Activated naive CD4-positive, alpha-beta T cell treated with anti-CD3 and anti-CD28 coated beads, Interleukin-2, amount 10 ng/mL, durations not matched to agents 7 days and 5 days (primary cell): Measurements from ENCODE around the gene RARRES2.

Source experiments
- CTCF ChIA-PET: fragments of 350-600 bp; sonication (Branson Sonifier 250); formaldehyde crosslinking; loops from one replicate; lab custom pipeline; 2021; ENCODE audit warnings: antibody characterized with exemption; lab: Charles Lee
- DNase-seq: peaks from one replicate; pipeline ENCODE4 v3.0.0-alpha.2; 2020
- H3K27ac Mint-ChIP-seq: one replicate; pipeline ENCODE4 v1.8.0; 2021; ENCODE audit warnings: mild to moderate bottlenecking, moderate library complexity, mixed read lengths
- H3K27me3 Mint-ChIP-seq: one replicate; pipeline ENCODE4 v1.8.0; 2021; ENCODE audit warnings: mild to moderate bottlenecking, mixed read lengths
- H3K36me3 Mint-ChIP-seq: one replicate; pipeline ENCODE4 v1.8.0; 2021; ENCODE audit warnings: mixed read lengths
- H3K4me1 Mint-ChIP-seq: one replicate; pipeline ENCODE4 v1.8.0; 2021; ENCODE audit warnings: mixed read lengths
- H3K4me3 Mint-ChIP-seq: one replicate; pipeline ENCODE4 v1.8.0; 2021; ENCODE audit warnings: mild to moderate bottlenecking, moderate library complexity, mixed read lengths
- H3K9me3 Mint-ChIP-seq: one replicate; pipeline ENCODE4 v1.8.0; 2021; ENCODE audit warnings: mixed read lengths

Gene RARRES2

GRCh38 chr7:150346922-150347321, 5.5 kb upstream of the RARRES2 start:
- Mint-ChIP-seq H3K27me3 (peaks cover 60% of the 10 kb centered on the region), H3K4me1 (no peaks in the 10 kb centered on the region), H3K9me3 (peaks cover 2% of the 10 kb centered on the region), H3K4me3 (no peak overlapping the region), H3K27ac (no peak overlapping the region), H3K36me3 (no peaks in the 10 kb centered on the region)
- no peak for DNase-seq
- CTCF ChIA-PET = no interaction called here

- Mint-ChIP-seq H3K4me1 (no peaks in the 10 kb centered on the region), H3K36me3 (no peaks in the 10 kb centered on the region), H3K27me3 (peaks cover 70% of the 10 kb centered on the region), H3K4me3 (no peak overlapping the region), H3K27ac (no peak overlapping the region), H3K9me3 (peaks cover 2% of the 10 kb centered on the region)
- CTCF ChIA-PET = no interaction called here
- no peak for DNase-seq
Observed at GRCh38 chr7:150345012-150345411, 3.6 kb upstream of the RARRES2 start.

- CTCF ChIA-PET = no interaction called here
- peaks cover 76% of the 10 kb centered on the region for H3K27me3 Mint-ChIP-seq
- H3K4me1 Mint-ChIP-seq = no peaks in the 10 kb centered on the region
- H3K27ac Mint-ChIP-seq = no peak overlapping the region
- no peak overlapping the region for H3K4me3 Mint-ChIP-seq
- H3K36me3 Mint-ChIP-seq = no peaks in the 10 kb centered on the region
- peaks cover 2% of the 10 kb centered on the region for H3K9me3 Mint-ChIP-seq
- DNase-seq = no peak
Observed at GRCh38 chr7:150344299-150344698, 2.9 kb upstream of the RARRES2 start.

- Mint-ChIP-seq H3K4me3 (no peak overlapping the region), H3K27ac (peak overlapping the region; percentile 39), H3K36me3 (no peaks in the 10 kb centered on the region), H3K9me3 (peaks cover 2% of the 10 kb centered on the region), H3K27me3 (peaks cover 82% of the 10 kb centered on the region), H3K4me1 (no peaks in the 10 kb centered on the region)
- CTCF ChIA-PET = no interaction called here
- DNase-seq = no peak
Observed at GRCh38 chr7:150343225-150343624, 1.8 kb upstream of the RARRES2 start.

- Mint-ChIP-seq H3K36me3 (peaks cover 3% of the 10 kb centered on the region), H3K9me3 (peaks cover 2% of the 10 kb centered on the region), H3K27me3 (peaks cover 75% of the 10 kb centered on the region), H3K4me1 (no peaks in the 10 kb centered on the region), H3K4me3 (no peak overlapping the region), H3K27ac (no peak overlapping the region)
- CTCF ChIA-PET = no interaction called here
- no peak for DNase-seq
Observed at GRCh38 chr7:150342121-150342408, 636 bp upstream of the RARRES2 start.

- no peaks in the 10 kb centered on the region for H3K4me1 Mint-ChIP-seq
- no peak overlapping the region for H3K27ac Mint-ChIP-seq
- H3K36me3 Mint-ChIP-seq = peaks cover 3% of the 10 kb centered on the region
- no peak for DNase-seq
- no peak overlapping the region for H3K4me3 Mint-ChIP-seq
- CTCF ChIA-PET = no interaction called here
- peaks cover 2% of the 10 kb centered on the region for H3K9me3 Mint-ChIP-seq
- H3K27me3 Mint-ChIP-seq = peaks cover 63% of the 10 kb centered on the region
Observed at GRCh38 chr7:150340875-150341262, 560 bp downstream of the RARRES2 start.

- Mint-ChIP-seq H3K4me3 (no peak overlapping the region), H3K27me3 (peaks cover 59% of the 10 kb centered on the region), H3K4me1 (no peaks in the 10 kb centered on the region), H3K9me3 (peaks cover 2% of the 10 kb centered on the region), H3K27ac (no peak overlapping the region), H3K36me3 (peaks cover 3% of the 10 kb centered on the region)
- CTCF ChIA-PET = no interaction called here
- DNase-seq = no peak
Observed at GRCh38 chr7:150340024-150340749, 1.2 kb downstream of the RARRES2 start.

GRCh38 chr7:150339409-150339809, 2.0 kb downstream of the RARRES2 start:
- CTCF ChIA-PET = no interaction called here
- H3K27me3 Mint-ChIP-seq = peaks cover 52% of the 10 kb centered on the region
- no peak for DNase-seq
- no peaks in the 10 kb centered on the region for H3K4me1 Mint-ChIP-seq
- H3K9me3 Mint-ChIP-seq = peaks cover 2% of the 10 kb centered on the region
- no peak overlapping the region for H3K4me3 Mint-ChIP-seq
- H3K27ac Mint-ChIP-seq = no peak overlapping the region
- H3K36me3 Mint-ChIP-seq = peaks cover 3% of the 10 kb centered on the region

- H3K27ac Mint-ChIP-seq = no peak overlapping the region
- peaks cover 47% of the 10 kb centered on the region for H3K27me3 Mint-ChIP-seq
- no peak for DNase-seq
- H3K4me3 Mint-ChIP-seq = no peak overlapping the region
- no peaks in the 10 kb centered on the region for H3K9me3 Mint-ChIP-seq
- H3K4me1 Mint-ChIP-seq = no peaks in the 10 kb centered on the region
- H3K36me3 Mint-ChIP-seq = peaks cover 3% of the 10 kb centered on the region
- CTCF ChIA-PET = no interaction called here
Observed at GRCh38 chr7:150338166-150338829, 3.1 kb downstream of the RARRES2 start.

- Mint-ChIP-seq H3K36me3 (peaks cover 3% of the 10 kb centered on the region), H3K9me3 (no peaks in the 10 kb centered on the region), H3K27ac (no peak overlapping the region), H3K27me3 (peaks cover 41% of the 10 kb centered on the region), H3K4me1 (no peaks in the 10 kb centered on the region), H3K4me3 (no peak overlapping the region)
- CTCF ChIA-PET = no interaction called here
- no peak for DNase-seq
Observed at GRCh38 chr7:150337659-150338081, 3.8 kb downstream of the RARRES2 start.

- Mint-ChIP-seq H3K4me3 (no peak overlapping the region), H3K9me3 (no peaks in the 10 kb centered on the region), H3K27me3 (peaks cover 36% of the 10 kb centered on the region), H3K4me1 (no peaks in the 10 kb centered on the region), H3K27ac (no peak overlapping the region), H3K36me3 (peaks cover 3% of the 10 kb centered on the region)
- DNase-seq = no peak
- CTCF ChIA-PET = no interaction called here
Observed at GRCh38 chr7:150337179-150337578, 4.2 kb downstream of the RARRES2 start.

GRCh38 chr7:150336746-150337145, 4.7 kb downstream of the RARRES2 start:
- no peaks in the 10 kb centered on the region for H3K9me3 Mint-ChIP-seq
- no peak for DNase-seq
- peaks cover 3% of the 10 kb centered on the region for H3K36me3 Mint-ChIP-seq
- CTCF ChIA-PET = no interaction called here
- H3K27ac Mint-ChIP-seq = no peak overlapping the region
- peaks cover 31% of the 10 kb centered on the region for H3K27me3 Mint-ChIP-seq
- H3K4me3 Mint-ChIP-seq = no peak overlapping the region
- no peaks in the 10 kb centered on the region for H3K4me1 Mint-ChIP-seq

GRCh38 chr7:150335774-150336112, 5.7 kb downstream of the RARRES2 start:
- Mint-ChIP-seq H3K4me3 (no peak overlapping the region), H3K27me3 (peaks cover 21% of the 10 kb centered on the region), H3K27ac (no peak overlapping the region), H3K4me1 (no peaks in the 10 kb centered on the region), H3K9me3 (no peaks in the 10 kb centered on the region), H3K36me3 (peaks cover 3% of the 10 kb centered on the region)
- CTCF ChIA-PET = interaction anchor here (0.6 to 1.3 kb wide), 2 partner anchors 13 to 19 kb away, joined by 3 to 4 read pairs; partner anchors contain the start of genes ACTR3C and LRRC61
- DNase-seq = no peak

- Mint-ChIP-seq H3K9me3 (no peaks in the 10 kb centered on the region), H3K36me3 (peaks cover 4% of the 10 kb centered on the region), H3K27me3 (peaks cover 16% of the 10 kb centered on the region), H3K4me1 (no peaks in the 10 kb centered on the region), H3K27ac (no peak overlapping the region), H3K4me3 (no peak overlapping the region)
- DNase-seq = no peak
- CTCF ChIA-PET = interaction anchor here (0.6 to 1.3 kb wide), 2 partner anchors 12 to 19 kb away, joined by 3 to 4 read pairs; partner anchors contain the start of genes ACTR3C and LRRC61
Observed at GRCh38 chr7:150335108-150335773, 6.2 kb downstream of the RARRES2 start.

GRCh38 chr7:150334108-150334507, 7.3 kb downstream of the RARRES2 start:
- Mint-ChIP-seq H3K9me3 (no peaks in the 10 kb centered on the region), H3K4me1 (no peaks in the 10 kb centered on the region), H3K27me3 (peaks cover 5% of the 10 kb centered on the region), H3K27ac (no peak overlapping the region), H3K36me3 (peaks cover 5% of the 10 kb centered on the region), H3K4me3 (no peak overlapping the region)
- DNase-seq = no peak
- CTCF ChIA-PET = no interaction called here
